Inflammatory macrophage treated with lipopolysaccharide for 4 hours (primary cell): Measurements from ENCODE around the gene JAG1.
"Not testable (repeated sequence)": the region's sequence is repeated elsewhere in the genome, so short reads cannot be mapped to it uniquely, and the experiment has no call there.

Experiments
- DNase-seq: peaks from one replicate; pipeline ENCODE4 v3.0.0-alpha.2; 2020

The JAG1 gene

DNA sequence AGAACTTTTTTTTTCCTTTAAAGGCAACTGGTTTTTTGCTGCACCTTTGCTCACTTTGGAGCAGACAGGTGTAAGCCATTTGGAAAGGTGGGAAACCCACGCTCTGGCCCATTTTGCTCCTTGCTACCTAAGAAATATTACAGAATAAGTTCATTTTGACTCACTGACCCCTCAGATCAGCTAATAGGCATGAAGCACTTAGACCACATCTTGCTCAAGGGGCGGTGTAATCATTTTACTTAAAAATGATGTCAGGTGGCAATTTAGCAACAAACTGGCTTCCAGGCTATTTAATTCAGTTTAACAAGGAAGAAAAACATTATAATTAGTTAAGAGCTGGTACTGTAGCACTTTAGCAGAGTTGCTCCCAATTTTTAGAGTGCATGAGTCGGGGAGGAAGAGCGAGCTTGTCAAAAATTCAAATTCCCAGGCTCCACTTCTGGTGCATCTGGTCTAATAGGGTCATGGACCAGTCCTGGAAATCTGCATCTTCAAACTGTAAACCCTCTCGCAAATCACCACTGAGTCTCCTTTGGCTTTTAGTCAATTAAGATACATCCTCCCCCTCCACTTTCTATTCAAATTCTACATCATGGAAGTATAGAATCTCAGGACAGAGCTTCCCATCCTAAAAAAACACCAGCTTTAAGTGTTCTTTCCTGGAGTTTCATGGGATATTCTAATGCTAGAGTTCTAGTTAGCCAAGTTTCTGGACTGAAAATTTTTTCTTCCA, 38.2 kb downstream of the JAG1 start:
- no peak for DNase-seq

DNA sequence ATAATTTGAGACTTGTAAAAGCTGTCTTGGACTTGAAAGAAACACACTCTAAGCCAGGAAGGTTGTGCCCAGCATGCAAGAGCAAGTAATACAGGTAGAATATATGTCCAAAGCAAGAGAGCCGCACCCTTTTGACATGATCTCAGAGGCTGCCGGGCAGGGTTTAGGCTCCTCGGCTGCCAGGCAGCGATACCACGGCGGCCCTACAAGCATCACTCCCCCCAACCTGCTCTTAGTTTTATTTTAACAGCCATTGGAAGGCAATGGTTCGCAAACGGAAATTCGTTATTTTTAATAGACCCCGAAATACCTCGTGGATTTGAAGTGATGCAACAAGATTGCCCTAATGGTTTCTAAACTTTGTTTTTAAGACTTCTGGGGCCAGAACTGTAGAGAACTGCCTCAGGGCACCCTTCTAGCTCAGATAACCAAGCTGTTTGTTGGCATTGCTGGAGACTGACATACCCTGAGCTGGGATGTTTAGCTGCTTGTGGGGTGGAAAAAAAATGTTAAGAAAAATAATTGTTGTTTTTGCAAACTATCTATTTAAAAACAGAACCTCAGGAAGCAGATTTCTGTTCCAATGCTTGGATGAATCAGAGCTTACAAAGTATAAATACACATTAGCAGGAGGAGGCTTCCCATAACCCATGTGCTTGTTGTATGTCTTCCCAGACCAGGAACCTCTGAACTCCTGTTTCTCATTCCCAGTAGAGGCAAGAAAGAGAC, 39.0 kb downstream of the JAG1 start:
- no peak for DNase-seq

- no peak for DNase-seq
These were observed 39.6 kb downstream of the JAG1 start for GRCh38 chr20:10634211-10634610.

- no peak for DNase-seq
These were observed 40.1 kb downstream of the JAG1 start for GRCh38 chr20:10633718-10634117.

DNA sequence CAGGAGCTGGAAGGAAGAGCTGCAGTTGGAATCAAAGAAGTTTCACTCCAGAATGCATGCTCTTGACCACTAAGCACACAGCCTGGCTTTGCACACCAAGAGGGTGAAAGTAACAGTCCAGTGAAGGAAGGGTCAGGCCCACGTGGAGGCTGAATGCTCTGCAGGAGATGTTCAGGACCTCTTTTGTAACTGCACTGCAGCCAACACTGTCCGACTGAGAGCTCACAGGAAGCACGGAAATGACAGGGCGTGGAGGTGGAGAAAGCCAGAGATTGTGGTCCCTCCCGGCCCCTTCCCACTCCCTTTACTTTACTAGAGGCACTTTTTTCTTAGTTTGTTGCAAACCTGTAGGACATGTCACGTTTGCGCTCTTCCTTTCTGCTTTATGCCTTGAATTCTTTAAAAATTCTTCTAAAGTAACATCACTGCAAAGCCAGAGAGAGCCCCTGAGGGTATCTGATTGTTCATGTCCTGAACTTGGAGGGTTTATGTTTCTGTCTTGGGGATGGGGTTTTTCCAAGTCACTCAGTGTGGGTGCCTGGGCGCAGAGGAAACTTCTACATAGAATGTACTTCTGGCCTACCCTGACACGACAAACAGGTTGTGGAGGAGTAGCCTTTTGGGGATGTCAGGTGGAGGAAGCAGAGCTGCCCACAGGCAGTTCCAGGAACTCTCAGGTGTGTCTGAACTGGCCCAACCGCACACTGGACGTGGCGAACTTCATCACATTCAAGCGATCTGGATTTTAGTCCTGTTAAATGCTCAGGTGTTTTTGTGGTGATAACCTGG, 40.9 kb downstream of the JAG1 start:
- no peak for DNase-seq

- DNase-seq: peak; percentile 23
These were observed 42.7 kb downstream of the JAG1 start for GRCh38 chr20:10631126-10631525.

DNA sequence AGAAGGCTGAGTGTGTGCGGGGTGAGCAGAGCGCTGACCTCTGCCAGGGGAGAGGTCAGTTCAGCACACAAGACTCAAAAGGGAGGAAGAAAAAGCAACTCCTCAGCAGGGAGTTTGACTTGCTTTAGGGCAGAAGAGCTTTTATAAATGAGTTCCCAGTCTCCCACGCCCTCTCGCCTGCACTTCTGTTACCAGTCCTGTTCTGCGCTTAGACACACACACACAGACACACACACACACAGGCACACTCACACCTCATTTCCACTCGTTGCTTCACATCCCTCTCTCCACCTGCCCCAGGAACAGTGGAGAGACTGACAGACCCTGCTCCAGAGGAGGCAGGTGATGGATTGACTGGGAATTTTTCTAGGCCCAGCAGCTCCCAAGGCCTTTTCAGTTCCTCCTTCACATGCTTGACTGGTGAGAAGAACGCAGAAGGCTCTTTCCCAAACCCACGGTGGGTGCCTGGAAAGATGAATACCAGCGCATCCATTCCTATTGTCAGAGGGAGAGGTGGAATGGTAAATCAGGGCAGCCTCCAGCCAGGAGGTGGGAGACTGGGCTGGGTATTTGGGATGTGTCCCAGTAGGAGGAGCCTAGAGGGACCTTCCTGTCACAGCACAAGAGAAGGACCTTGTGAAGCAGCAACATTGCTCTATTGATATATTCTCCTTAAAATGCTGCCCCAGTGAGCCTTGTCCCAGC, 43.7 kb downstream of the JAG1 start:
- DNase-seq: no peak

DNA sequence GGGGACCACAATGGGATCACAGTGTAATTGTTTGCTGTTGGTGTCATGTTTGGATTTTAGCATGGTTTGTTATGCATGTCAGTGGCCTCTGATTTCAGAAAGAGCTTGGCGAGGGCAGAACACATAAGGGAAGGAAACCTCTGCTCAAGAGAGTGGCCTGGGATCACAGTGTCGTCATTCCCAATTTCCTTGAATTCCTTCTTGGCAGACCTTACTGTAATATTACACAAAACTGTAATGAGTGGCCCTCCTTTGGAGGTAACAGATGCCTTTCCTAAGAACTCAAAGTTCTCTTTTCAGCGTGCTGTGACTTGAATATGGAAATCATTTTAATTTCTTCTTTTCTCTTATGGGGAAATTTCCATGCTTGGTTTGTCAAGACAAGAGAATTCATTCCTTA, 46.9 kb downstream of the JAG1 start:
- DNase-seq: no peak

DNA sequence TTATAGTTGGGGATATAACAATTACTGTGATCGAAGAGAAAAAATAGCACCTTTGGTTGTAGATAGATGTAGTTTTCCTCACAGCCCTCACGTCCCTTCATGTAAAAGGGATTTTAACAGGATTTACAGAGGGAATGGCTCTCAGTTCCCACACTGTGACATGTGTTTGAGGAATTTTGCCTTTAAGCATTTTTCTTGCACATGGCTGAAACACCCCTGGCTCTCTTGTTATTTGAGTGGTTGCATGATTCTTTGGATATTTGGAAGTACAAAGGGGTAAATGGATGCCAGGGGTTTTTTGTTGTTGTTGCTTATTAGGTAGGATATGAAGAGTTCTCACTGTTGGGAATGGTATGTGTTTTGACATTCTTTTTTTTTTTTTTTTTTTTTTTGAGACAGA, 48.2 kb downstream of the JAG1 start:
- DNase-seq: no peak

GRCh38 chr20:10622657-10623418, 51.0 kb downstream of the JAG1 start:
- DNase-seq: no peak

GRCh38 chr20:10621149-10621548, 52.6 kb downstream of the JAG1 start:
- DNase-seq: no peak

GRCh38 chr20:10619427-10619826, 54.4 kb downstream of the JAG1 start:
- DNase-seq: no peak

DNA sequence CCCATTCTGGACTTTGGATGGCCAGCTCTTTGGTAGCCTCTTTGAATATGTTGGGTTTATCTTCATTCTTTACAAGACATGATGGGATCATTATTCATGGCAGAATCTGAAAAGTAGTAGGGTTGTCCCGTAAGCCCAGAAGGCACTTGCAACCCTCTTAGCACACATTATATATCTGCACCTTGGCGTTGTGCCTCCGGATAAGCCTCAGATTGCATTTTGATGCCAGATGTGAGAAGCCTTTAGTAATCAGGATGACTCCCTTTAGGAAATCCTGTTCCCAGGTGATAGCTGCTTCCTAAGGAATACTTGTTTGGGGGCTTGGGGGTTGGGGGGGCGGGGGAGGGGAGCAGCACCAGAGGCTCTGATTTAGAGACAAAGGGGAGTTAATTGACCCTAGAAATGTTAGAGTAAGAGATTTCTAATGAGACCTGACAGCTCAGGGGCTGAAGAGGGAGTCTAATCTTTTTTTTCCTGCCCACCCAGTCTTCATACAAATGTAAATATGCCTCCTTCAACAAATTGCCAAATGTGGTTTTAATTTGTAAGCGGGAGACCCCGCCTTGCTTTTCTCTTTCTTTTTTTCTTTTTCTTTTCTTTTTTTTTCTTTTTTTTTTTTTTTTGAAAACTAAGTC, 55.1 kb downstream of the JAG1 start:
- no peak for DNase-seq

DNA sequence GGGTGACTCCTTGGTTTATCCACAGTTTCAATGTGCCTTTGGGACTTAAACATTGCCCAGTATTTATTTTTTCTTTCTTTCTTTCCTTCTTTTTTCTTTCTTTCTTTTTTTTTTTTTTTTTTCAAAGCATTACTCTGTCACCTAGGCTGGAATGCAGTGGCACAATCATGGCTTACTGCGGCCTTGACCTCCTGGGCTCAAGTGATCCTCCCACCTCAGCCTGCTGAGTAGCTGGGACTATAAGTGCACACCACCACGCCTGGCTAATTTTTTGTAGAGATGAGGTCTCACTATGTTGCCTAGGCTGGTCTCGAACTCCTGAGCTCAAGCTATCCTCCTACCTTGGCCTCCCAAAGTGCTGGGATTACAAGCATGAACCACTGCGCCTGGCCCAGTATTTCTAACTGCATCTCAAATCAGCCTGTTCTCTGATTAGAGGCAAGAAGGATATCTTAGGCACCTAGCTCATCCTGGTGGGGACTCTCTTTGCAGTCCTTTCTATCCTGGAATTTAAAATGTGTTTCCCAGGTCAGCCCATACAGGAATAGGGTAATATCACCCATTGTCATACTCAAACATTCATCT, 56.2 kb downstream of the JAG1 start:
- not testable (repeated sequence) for DNase-seq

DNA sequence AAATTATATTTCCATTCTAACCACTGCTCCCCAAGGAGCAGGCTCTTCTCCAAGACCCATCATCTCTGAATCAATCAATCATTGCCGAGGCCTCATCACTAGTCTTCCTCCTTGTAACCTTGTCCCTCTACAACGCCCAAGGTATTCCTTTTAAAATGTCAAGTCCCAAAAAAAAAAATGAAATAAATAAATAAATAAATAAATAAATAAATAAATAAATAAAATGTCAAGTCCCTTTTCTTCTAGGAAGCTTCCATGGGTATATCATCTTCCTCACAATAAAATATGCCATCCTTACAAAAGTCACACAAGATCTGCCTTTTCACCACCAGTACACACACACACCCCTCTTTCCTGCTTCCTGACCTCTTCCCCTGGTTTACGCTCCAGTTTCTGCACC, 57.6 kb downstream of the JAG1 start:
- no peak for DNase-seq

DNA sequence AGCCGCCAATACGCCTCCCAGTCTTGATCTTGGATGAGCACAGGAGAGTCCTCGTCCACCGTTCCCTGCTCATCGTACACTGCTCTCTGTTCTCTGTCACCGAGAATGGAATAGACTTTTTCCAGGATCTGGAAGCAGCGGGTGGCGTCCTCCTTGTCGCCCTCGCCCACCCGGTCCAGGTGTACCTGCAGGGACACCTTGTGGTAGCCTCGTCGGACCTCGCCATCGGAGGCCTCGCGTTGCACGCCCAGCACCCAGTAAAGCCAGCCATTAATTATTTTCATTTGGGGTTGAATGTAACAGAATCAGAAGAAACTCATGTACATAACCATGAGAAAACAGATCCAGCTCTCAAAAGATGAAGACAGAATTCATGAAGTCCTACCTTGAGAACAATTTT, 59.9 kb downstream of the JAG1 start:
- DNase-seq: no peak

- DNase-seq: not testable (repeated sequence)
These were observed 60.4 kb downstream of the JAG1 start for GRCh38 chr20:10613426-10613825.

DNA sequence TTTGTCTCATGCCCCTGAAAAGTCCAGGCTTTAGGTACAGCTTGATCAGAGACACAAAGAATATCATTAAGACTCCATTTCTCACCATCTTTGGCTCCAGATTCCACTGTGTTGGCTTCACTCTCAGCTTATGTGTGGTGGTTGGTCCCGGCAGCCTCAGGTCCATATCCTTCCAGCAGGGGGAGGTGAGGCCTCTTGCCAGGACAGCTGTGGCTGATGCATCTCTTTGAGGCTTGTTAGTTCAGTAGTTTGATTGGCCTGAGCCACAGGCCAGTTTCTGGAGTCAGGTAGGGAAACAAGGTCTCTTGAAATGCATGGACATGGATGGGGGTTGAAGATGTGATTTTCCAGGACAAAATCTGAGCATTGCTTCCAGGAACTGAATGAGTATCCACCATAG, 62.4 kb downstream of the JAG1 start:
- DNase-seq: no peak

GRCh38 chr20:10610251-10610650, 63.5 kb downstream of the JAG1 start:
- DNase-seq: peak; percentile 60

DNA sequence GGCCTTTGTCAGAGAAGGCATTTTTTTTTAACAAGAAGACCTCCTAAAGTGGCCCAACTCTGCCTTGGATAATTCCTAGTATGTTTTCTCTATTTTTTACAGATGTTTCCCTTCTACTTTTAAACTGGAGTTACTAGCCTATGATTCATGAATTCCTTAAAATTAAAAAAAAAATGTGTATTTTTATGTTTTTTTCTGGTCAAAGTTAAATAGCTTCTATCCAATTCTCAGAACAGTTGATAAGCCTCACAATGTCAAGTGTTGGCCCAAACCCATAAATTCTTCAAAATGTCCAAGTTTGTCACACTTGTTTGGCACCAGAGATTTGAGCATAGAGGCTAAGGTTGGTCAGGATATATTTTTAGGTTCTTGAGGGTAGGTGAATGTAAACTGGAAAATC, 64.0 kb downstream of the JAG1 start:
- no peak for DNase-seq

GRCh38 chr20:10609276-10609675, 64.5 kb downstream of the JAG1 start:
- no peak for DNase-seq
